Activated naive CD8-positive, alpha-beta T cell treated with anti-CD3 and anti-CD28 coated beads for 36 hours (primary cell): ENCODE measurements around the gene HID1. TPM values are rescaled to one million over a fixed set of nuclear protein-coding genes. Genes with fewer than 3 reads are reported as not detected.
A peak's percentile ranks its signal among the peaks of the same experiment; 100 is the strongest.
"Not testable (repeated sequence)": the region's sequence is repeated elsewhere in the genome, so short reads cannot be mapped to it uniquely, and the experiment has no call there.

Source experiments
- DNase-seq: peaks from one replicate; pipeline ENCODE4 v3.0.0; 2021
- H3K27ac Mint-ChIP-seq: one replicate; pipeline ENCODE4 v1.8.0; 2022; ENCODE audit warnings: mild to moderate bottlenecking, moderate library complexity, mixed read lengths
- H3K27me3 Mint-ChIP-seq: one replicate; pipeline ENCODE4 v1.8.0; 2022; ENCODE audit warnings: mild to moderate bottlenecking, mixed read lengths
- H3K36me3 Mint-ChIP-seq: one replicate; pipeline ENCODE4 v1.8.0; 2021; ENCODE audit warnings: mild to moderate bottlenecking, mixed read lengths
- H3K4me1 Mint-ChIP-seq: one replicate; pipeline ENCODE4 v1.8.0; 2021; ENCODE audit warnings: mixed read lengths
- H3K4me3 Mint-ChIP-seq: one replicate; pipeline ENCODE4 v1.8.0; 2022; ENCODE audit warnings: mild to moderate bottlenecking, moderate library complexity, mixed read lengths
- H3K9me3 Mint-ChIP-seq: one replicate; pipeline ENCODE4 v1.8.0; 2022; ENCODE audit warnings: mixed read lengths
- total RNA-seq, 2 experiments: library from RNA; stranded (reverse); gene quantifications; one replicate each; pipeline ENCODE4 v1.2.3, GENCODE V29; 2021

HID1 gene
- total RNA-seq, 2 experiments from 2014 or later, result 1.6 to 1.9 TPM

- Mint-ChIP-seq H3K27ac (no peak overlapping the region), H3K4me3 (no peak overlapping the region), H3K36me3 (no peaks in the 10 kb centered on the region), H3K27me3 (no peaks in the 10 kb centered on the region), H3K9me3 (no peaks in the 10 kb centered on the region), H3K4me1 (peaks cover 9% of the 10 kb centered on the region)
- DNase-seq, result no peak
These were observed 31.8 kb upstream of the HID1 start for GRCh38 chr17:75004371-75004770.

GRCh38 chr17:75003957-75004355, 31.4 kb upstream of the HID1 start:
- H3K36me3 Mint-ChIP-seq, result no peaks in the 10 kb centered on the region
- DNase-seq, result no peak
- no peaks in the 10 kb centered on the region for H3K27me3 Mint-ChIP-seq
- no peak overlapping the region for H3K4me3 Mint-ChIP-seq
- H3K27ac Mint-ChIP-seq, result no peak overlapping the region
- H3K9me3 Mint-ChIP-seq, result no peaks in the 10 kb centered on the region
- H3K4me1 Mint-ChIP-seq, result peaks cover 9% of the 10 kb centered on the region

- H3K27me3 Mint-ChIP-seq, result no peaks in the 10 kb centered on the region
- H3K9me3 Mint-ChIP-seq, result no peaks in the 10 kb centered on the region
- H3K27ac Mint-ChIP-seq, result no peak overlapping the region
- peaks cover 13% of the 10 kb centered on the region for H3K4me1 Mint-ChIP-seq
- no peaks in the 10 kb centered on the region for H3K36me3 Mint-ChIP-seq
- H3K4me3 Mint-ChIP-seq, result no peak overlapping the region
- DNase-seq, result no peak
These were observed 30.8 kb upstream of the HID1 start for GRCh38 chr17:75003070-75003956.

GRCh38 chr17:75001915-75002843, 29.6 kb upstream of the HID1 start:
- H3K4me3 Mint-ChIP-seq, result no peak overlapping the region
- H3K27ac Mint-ChIP-seq, result peak overlapping the region; percentile 36
- H3K4me1 Mint-ChIP-seq, result peaks cover 16% of the 10 kb centered on the region
- no peak for DNase-seq
- H3K36me3 Mint-ChIP-seq, result no peaks in the 10 kb centered on the region
- no peaks in the 10 kb centered on the region for H3K27me3 Mint-ChIP-seq
- no peaks in the 10 kb centered on the region for H3K9me3 Mint-ChIP-seq

- Mint-ChIP-seq H3K9me3 (no peaks in the 10 kb centered on the region), H3K27ac (no peak overlapping the region), H3K27me3 (no peaks in the 10 kb centered on the region), H3K36me3 (no peaks in the 10 kb centered on the region), H3K4me3 (no peak overlapping the region), H3K4me1 (peaks cover 16% of the 10 kb centered on the region)
- no peak for DNase-seq
These were observed 27.0 kb upstream of the HID1 start for GRCh38 chr17:74999523-74999922.

GRCh38 chr17:74998783-74999182, 26.2 kb upstream of the HID1 start:
- Mint-ChIP-seq H3K27ac (no peak overlapping the region), H3K36me3 (no peaks in the 10 kb centered on the region), H3K4me3 (no peak overlapping the region), H3K4me1 (peaks cover 16% of the 10 kb centered on the region), H3K9me3 (no peaks in the 10 kb centered on the region), H3K27me3 (no peaks in the 10 kb centered on the region)
- no peak for DNase-seq

GRCh38 chr17:74995847-74996246, 23.3 kb upstream of the HID1 start:
- DNase-seq, result no peak
- Mint-ChIP-seq H3K4me1 (peaks cover 7% of the 10 kb centered on the region), H3K36me3 (no peaks in the 10 kb centered on the region), H3K27ac (no peak overlapping the region), H3K27me3 (no peaks in the 10 kb centered on the region), H3K4me3 (no peak overlapping the region), H3K9me3 (no peaks in the 10 kb centered on the region)

GRCh38 chr17:74994440-74994839, 21.9 kb upstream of the HID1 start:
- H3K36me3 Mint-ChIP-seq, result no peaks in the 10 kb centered on the region
- no peak overlapping the region for H3K4me3 Mint-ChIP-seq
- no peak overlapping the region for H3K27ac Mint-ChIP-seq
- H3K27me3 Mint-ChIP-seq, result no peaks in the 10 kb centered on the region
- no peaks in the 10 kb centered on the region for H3K9me3 Mint-ChIP-seq
- H3K4me1 Mint-ChIP-seq, result peaks cover 7% of the 10 kb centered on the region
- no peak for DNase-seq

- H3K27ac Mint-ChIP-seq, result no peak overlapping the region
- peaks cover 6% of the 10 kb centered on the region for H3K4me1 Mint-ChIP-seq
- H3K9me3 Mint-ChIP-seq, result no peaks in the 10 kb centered on the region
- H3K27me3 Mint-ChIP-seq, result peaks cover 7% of the 10 kb centered on the region
- H3K36me3 Mint-ChIP-seq, result no peaks in the 10 kb centered on the region
- H3K4me3 Mint-ChIP-seq, result no peak overlapping the region
- DNase-seq, result no peak
These were observed 19.7 kb upstream of the HID1 start for GRCh38 chr17:74992223-74992622.

- Mint-ChIP-seq H3K27me3 (peaks cover 14% of the 10 kb centered on the region), H3K9me3 (no peaks in the 10 kb centered on the region), H3K27ac (no peak overlapping the region)
These were observed 18.1 kb upstream of the HID1 start for GRCh38 chr17:74990581-74991105.

GRCh38 chr17:74987909-74988711, 15.6 kb upstream of the HID1 start:
- Mint-ChIP-seq H3K4me3 (peak overlapping the region; percentile 74), H3K27ac (no peak overlapping the region), H3K27me3 (peaks cover 20% of the 10 kb centered on the region), H3K9me3 (no peaks in the 10 kb centered on the region), H3K4me1 (peaks cover 14% of the 10 kb centered on the region), H3K36me3 (no peaks in the 10 kb centered on the region)
- DNase-seq, result peak; percentile 37

More at GRCh38 chr17:74990581-74991105, 18.1 kb upstream of the HID1 start:
- H3K4me1 Mint-ChIP-seq, result peaks cover 14% of the 10 kb centered on the region
- H3K4me3 Mint-ChIP-seq, result no peak overlapping the region
- no peak for DNase-seq
- no peaks in the 10 kb centered on the region for H3K36me3 Mint-ChIP-seq

GRCh38 chr17:74987418-74987908, 14.9 kb upstream of the HID1 start, which contains the start of gene CDR2L:
Gene CDR2L (plus strand): TSS chr17:74987632. CDS start chr17:74988044, 412 bp downstream.
- peak; percentile 91 for DNase-seq
- peak within 1 kb of the TSS; percentile 84 for H3K4me3 Mint-ChIP-seq
- no peak within 1 kb of the TSS for H3K27ac Mint-ChIP-seq
- H3K27me3 Mint-ChIP-seq, result peaks cover 20% of the 10 kb centered on the region
- H3K4me1 Mint-ChIP-seq, result peaks cover 14% of the 10 kb centered on the region
- H3K9me3 Mint-ChIP-seq, result no peaks in the 10 kb centered on the region
- no peaks in the 10 kb centered on the region for H3K36me3 Mint-ChIP-seq

GRCh38 chr17:74986206-74986576, 13.6 kb upstream of the HID1 start:
- DNase-seq, result no peak
- Mint-ChIP-seq H3K36me3 (no peaks in the 10 kb centered on the region), H3K4me1 (peaks cover 21% of the 10 kb centered on the region), H3K9me3 (no peaks in the 10 kb centered on the region), H3K4me3 (no peak overlapping the region), H3K27ac (no peak overlapping the region), H3K27me3 (peaks cover 20% of the 10 kb centered on the region)

- not testable (repeated sequence) for DNase-seq, H3K27ac Mint-ChIP-seq, H3K36me3 Mint-ChIP-seq, H3K9me3 Mint-ChIP-seq
- Mint-ChIP-seq H3K27me3 (peaks cover 14% of the 10 kb centered on the region), H3K4me3 (peak overlapping the region; percentile 83), H3K4me1 (peaks cover 20% of the 10 kb centered on the region)
These were observed 10.2 kb upstream of the HID1 start for GRCh38 chr17:74982663-74983313.
